HEK293 (cell line): ENCODE results near the gene NFKBIE.

ENCODE experiments used
- CTCF ChIA-PET: fragments of 350-600 bp; formaldehyde crosslinking; extraction: SDS; loops from one replicate; lab custom pipeline; 2021; ENCODE audit warnings: antibody characterized with exemption; lab: Yijun Ruan, JAX
- POLR2A ChIA-PET: fragments of 300-600 bp; formaldehyde crosslinking; extraction: SDS; loops from one replicate; lab custom pipeline; 2020; ENCODE audit warnings: antibody characterized with exemption, inconsistent platforms; lab: Yijun Ruan, JAX
- H3K27ac ChIP-seq: fragments of 200-500 bp; sonication (Bioruptor generic); 2 replicates; pipeline ENCODE4 v1.5.1; 2014; ENCODE audit warnings: low read depth, low read length, control low read depth, inconsistent platforms; ENCODE audit errors: extremely low read depth
- H3K36me3 ChIP-seq, 2 experiments: fragments of 200-500 bp in 1 of 2; sonication (Bioruptor generic) in 1 of 2; 1 replicate in 1 of 2; 2 replicates in 1 of 2; pipeline ENCODE4 v1.5.1; 2014 to 2017; ENCODE audit warnings: inconsistent platforms in 2 of 2, low read length in 2 of 2; ENCODE audit not compliant: control insufficient read depth in 2 of 2, insufficient read depth in 1 of 2
- H3K4me1 ChIP-seq: fragments of 200-500 bp; sonication (Bioruptor generic); 2 replicates; pipeline ENCODE4 v1.5.1; 2014; ENCODE audit warnings: mild to moderate bottlenecking, low read length, inconsistent platforms; ENCODE audit not compliant: control insufficient read depth, insufficient read depth
- H3K4me3 ChIP-seq: 2 replicates; pipeline ENCODE4 v1.5.1; 2011; ENCODE audit warnings: low read depth, mild to moderate bottlenecking, control low read depth, low read length, moderate library complexity
- H3K9me3 ChIP-seq: fragments of 200-500 bp; sonication (Bioruptor generic); 2 replicates; pipeline ENCODE4 v1.5.1; 2014; ENCODE audit warnings: low read depth, low read length, inconsistent platforms; ENCODE audit not compliant: control insufficient read depth, insufficient read depth
- AEBP2 ChIP-seq: fragments of 450-650 bp; formaldehyde crosslinking; IDR thresholded peaks from 2 replicates; pipeline ENCODE4 v1.5.1; 2016; ENCODE audit warnings: missing biosample characterization, missing genetic modification characterization, borderline replicate concordance
- EGR2 ChIP-seq: fragments of 450-650 bp; formaldehyde crosslinking; IDR thresholded peaks from 2 replicates; pipeline ENCODE4 v1.5.1; 2016; ENCODE audit warnings: low read depth, missing biosample characterization, missing genetic modification characterization
- FEZF1 ChIP-seq: fragments of 450-650 bp; formaldehyde crosslinking; IDR thresholded peaks from 2 replicates; pipeline ENCODE4 v1.5.1; 2016; ENCODE audit warnings: missing biosample characterization, missing genetic modification characterization
- GLI4 ChIP-seq: fragments of 450-650 bp; formaldehyde crosslinking; IDR thresholded peaks from 2 replicates; pipeline ENCODE4 v1.5.1; 2016; ENCODE audit warnings: missing biosample characterization, missing genetic modification characterization
- GLIS1 ChIP-seq: fragments of 450-650 bp; formaldehyde crosslinking; IDR thresholded peaks from 2 replicates; pipeline ENCODE4 v1.5.1; 2016; ENCODE audit warnings: missing biosample characterization, missing genetic modification characterization
- HIC1 ChIP-seq: fragments of 450-650 bp; formaldehyde crosslinking; IDR thresholded peaks from 2 replicates; pipeline ENCODE4 v1.5.1; 2016; ENCODE audit warnings: missing biosample characterization, missing genetic modification characterization
- KLF16 ChIP-seq: fragments of 450-650 bp; formaldehyde crosslinking; IDR thresholded peaks from 2 replicates; pipeline ENCODE4 v1.5.1; 2017; ENCODE audit warnings: missing biosample characterization, missing genetic modification characterization
- KLF8 ChIP-seq: fragments of 450-650 bp; formaldehyde crosslinking; IDR thresholded peaks from 2 replicates; pipeline ENCODE4 v1.5.1; 2016; ENCODE audit warnings: missing biosample characterization, missing genetic modification characterization
- ZBTB20 ChIP-seq: fragments of 450-650 bp; formaldehyde crosslinking; IDR thresholded peaks from 2 replicates; pipeline ENCODE4 v1.5.1; 2016; ENCODE audit warnings: missing biosample characterization, missing genetic modification characterization
- ZNF148 ChIP-seq: fragments of 450-650 bp; formaldehyde crosslinking; IDR thresholded peaks from 2 replicates; pipeline ENCODE4 v1.5.0; 2017; ENCODE audit warnings: missing biosample characterization, missing genetic modification characterization, borderline replicate concordance
- ZNF239 ChIP-seq: fragments of 450-650 bp; formaldehyde crosslinking; IDR thresholded peaks from 2 replicates; pipeline ENCODE4 v1.5.1; 2016; ENCODE audit warnings: missing biosample characterization, missing genetic modification characterization
- ZNF266 ChIP-seq: fragments of 450-650 bp; formaldehyde crosslinking; IDR thresholded peaks from 2 replicates; pipeline ENCODE4 v1.5.1; 2016; ENCODE audit warnings: missing biosample characterization, missing genetic modification characterization, low read depth
- ZNF280C ChIP-seq: fragments of 450-650 bp; formaldehyde crosslinking; IDR thresholded peaks from 2 replicates; pipeline ENCODE4 v1.5.1; 2016; ENCODE audit warnings: missing biosample characterization, missing genetic modification characterization
- ZNF362 ChIP-seq: fragments of 450-650 bp; formaldehyde crosslinking; IDR thresholded peaks from 2 replicates; pipeline ENCODE4 v1.5.1; 2016; ENCODE audit warnings: missing biosample characterization, missing genetic modification characterization
- ZNF366 ChIP-seq: fragments of 450-650 bp; formaldehyde crosslinking; conservative IDR thresholded peaks from 2 replicates; pipeline ENCODE4 v1.5.1; 2016; ENCODE audit warnings: missing biosample characterization, missing genetic modification characterization
- ZNF513 ChIP-seq: fragments of 450-650 bp; IDR thresholded peaks from 2 replicates; pipeline ENCODE4 v1.5.1; 2018; ENCODE audit warnings: missing biosample characterization, missing genetic modification characterization
- ZNF623 ChIP-seq: fragments of 450-650 bp; formaldehyde crosslinking; IDR thresholded peaks from 2 replicates; pipeline ENCODE4 v1.5.1; 2016; ENCODE audit warnings: missing biosample characterization, missing genetic modification characterization
- ZNF704 ChIP-seq: fragments of 450-650 bp; formaldehyde crosslinking; IDR thresholded peaks from 2 replicates; pipeline ENCODE4 v1.5.1; 2016; ENCODE audit warnings: missing biosample characterization, missing genetic modification characterization
- ZNF776 ChIP-seq: fragments of 450-650 bp; formaldehyde crosslinking; IDR thresholded peaks from 2 replicates; pipeline ENCODE4 v1.5.0; 2017; ENCODE audit warnings: missing biosample characterization, missing genetic modification characterization, borderline replicate concordance
- ZNF837 ChIP-seq: fragments of 450-650 bp; formaldehyde crosslinking; IDR thresholded peaks from 2 replicates; pipeline ENCODE4 v1.5.1; 2016; ENCODE audit warnings: missing biosample characterization, missing genetic modification characterization

Gene NFKBIE

GRCh38 chr6:44247338-44248302 lies 17.7 kb downstream of the NFKBIE start (continued):
- TF ChIP-seq HIC1 (tag by site-specific recombination) (peak; percentile 86), ZNF366 (tag by site-specific recombination) (peak; percentile 38; the same call in 1 of the 2 replicates), ZBTB20 (tag by site-specific recombination) (peak; percentile 19; the same call in 1 of the 2 replicates), FEZF1 (no peak), ZNF266 (no peak), ZNF362 (tag by site-specific recombination) (no peak), EGR2 (tag by site-specific recombination) (peak; percentile 77)

GRCh38 chr6:44246663-44247337 lies 18.6 kb downstream of the NFKBIE start, which contains the start of gene HSP90AB1:
TSS of gene HSP90AB1 (plus strand) at chr6:44247101. CDS start at chr6:44248630, 1,529 bp downstream.
- POLR2A ChIA-PET = interaction anchor here (0.5 to 5.1 kb wide), 58 partner anchors 8 to 1187 kb away, joined by 3 to 131 read pairs (median 4); partner anchors contain the start of genes AARS2, CDC5L, GTPBP2 and KLC4
- no peak for TF ChIP-seq ZNF704 (tag by site-specific recombination)
- TF ChIP-seq ZNF366 (tag by site-specific recombination) = 0 out of 2 replicates have a peak, but pooled peaks have one; percentile 7
- TF ChIP-seq KLF16 (tag by site-specific recombination) = peak; percentile 94
- peak; percentile 63; the same call in 1 of the 2 replicates for TF ChIP-seq GLI4 (tag by site-specific recombination)
- no peak for TF ChIP-seq ZNF837
- TF ChIP-seq KLF8 (tag by site-specific recombination) = peak; percentile 84
- no peak for TF ChIP-seq AEBP2 (tag by site-specific recombination)
- TF ChIP-seq EGR2 (tag by site-specific recombination) = peak; percentile 12
- peak; percentile 27; the same call in 1 of the 2 replicates for TF ChIP-seq ZNF623 (tag by site-specific recombination)
- no peak for TF ChIP-seq ZNF776 (tag by site-specific recombination)
- no peak for TF ChIP-seq ZNF148
- TF ChIP-seq ZNF280C (tag by site-specific recombination) = no peak
- peak; percentile 85; the same call in 1 of the 2 replicates for TF ChIP-seq ZNF239 (tag by site-specific recombination)
- TF ChIP-seq GLIS1 (tag by site-specific recombination) = no peak
- no peak for TF ChIP-seq ZNF513 (tag by site-specific recombination)

More at GRCh38 chr6:44246663-44247337, 18.6 kb downstream of the NFKBIE start, which contains the start of gene HSP90AB1:
- H3K4me1 ChIP-seq = no peaks in the 10 kb centered on the region
- CTCF ChIA-PET = interaction anchor here (0.7 to 5.6 kb wide), 13 partner anchors 10 to 544 kb away, joined by 3 to 70 read pairs (median 4); partner anchors contain the start of genes SLC29A1 and SLC35B2
- H3K27ac ChIP-seq = peak within 1 kb of the TSS; percentile 71
- peak within 1 kb of the TSS; percentile 66 for H3K4me3 ChIP-seq
- H3K9me3 ChIP-seq = no peaks in the 10 kb centered on the region
- peaks cover 19 to 43% of the 10 kb centered on the region in 2 experiments for H3K36me3 ChIP-seq
